HepG2 (cell line): ENCODE data around the gene SNIP1. TPM values are rescaled to one million over a fixed set of nuclear protein-coding genes. Genes with fewer than 3 reads are reported as not detected.

ENCODE experiments used
- ATAC-seq: fragments of 200-7000 bp; cut with Tn5 transposase; 3 replicates; pipeline ENCODE4 v1.9.1; 2020; ENCODE audit warnings: mild to moderate bottlenecking, moderate library complexity
- BruUV-seq: library from RNA; stranded (reverse); fragments of 400-500 nt; replicated peaks from 2 replicates; lab custom pipeline; 2021; lab: Mats Ljungman, UMichigan
- CTCF ChIA-PET: fragments of 300-600 bp; formaldehyde crosslinking; extraction: SDS; loops from one replicate; lab custom pipeline; 2021; ENCODE audit warnings: low total read pairs, inconsistent platforms, low intra/inter-chr PET ratio; lab: Yijun Ruan, JAX
- POLR2A ChIA-PET: fragments of 350-600 bp; sonication (Branson Sonifier 250); formaldehyde crosslinking; loops from one replicate; lab custom pipeline; 2020; ENCODE audit warnings: antibody characterized with exemption, inconsistent platforms; lab: Yijun Ruan, JAX
- DNase-seq: peaks from one replicate; pipeline ENCODE4 v3.0.0-alpha.2; 2015; ENCODE audit warnings: low spot score
- FAIRE-seq: peaks from 3 replicates; lab custom pipeline; 2011; peaks lifted over from hg19 to GRCh38; lab: Jason Lieb, UNC
- H2AFZ ChIP-seq: one replicate; pipeline ENCODE4 v1.6.1; 2011; ENCODE audit warnings: low read length, inconsistent platforms
- H3K27ac ChIP-seq: fragments of 300-600 bp; 3 replicates; pipeline ENCODE4 v1.8.0; 2011; ENCODE audit warnings: mixed run types, mild to moderate bottlenecking, mixed read lengths, low read length, inconsistent platforms; ENCODE audit not compliant: insufficient read depth; ENCODE audit errors: extremely low read length
- H3K27me3 ChIP-seq, 2 experiments: fragments of 200-600 bp in 1 of 2; 2 replicates in 1 of 2; 3 replicates in 1 of 2; pipeline versions ENCODE4 v1.6.0 to v1.8.0; 2011; ENCODE audit warnings: low read length in 2 of 2, mild to moderate bottlenecking in 2 of 2, moderate library complexity in 2 of 2, inconsistent platforms in 1 of 2; ENCODE audit not compliant: insufficient read depth in 2 of 2, control insufficient read depth in 1 of 2
- H3K36me3 ChIP-seq, 2 experiments: fragments of 200-600 bp in 1 of 2; replicated peaks in 1 of 2; 2 replicates in 1 of 2; 3 replicates in 1 of 2; pipeline versions ENCODE4 v1.5.1 to v1.8.0; 2011; ENCODE audit warnings: low read length in 2 of 2, inconsistent platforms in 1 of 2; ENCODE audit not compliant: insufficient read depth in 2 of 2, control insufficient read depth in 1 of 2
- H3K4me1 ChIP-seq: 2 replicates; pipeline ENCODE4 v1.5.1; 2012; ENCODE audit warnings: low read length, inconsistent platforms; ENCODE audit not compliant: insufficient read depth
- H3K4me2 ChIP-seq: 2 replicates; pipeline ENCODE4 v1.6.0; 2011; ENCODE audit warnings: low read depth, low read length, inconsistent platforms
- H3K4me3 ChIP-seq, 3 experiments: fragments of 200-600 bp in 1 of 3; sonication (generic), shearing (Covaris generic) in 1 of 3; replicated peaks in 1 of 3; 2 replicates each; pipeline ENCODE4 v1.5.1; 2011 to 2016; ENCODE audit warnings: low read length in 3 of 3, inconsistent platforms in 2 of 3, low read depth in 2 of 3, mild to moderate bottlenecking in 2 of 3, control low read depth in 1 of 3, mixed read lengths in 1 of 3; ENCODE audit not compliant: insufficient read depth in 1 of 3
- H3K79me2 ChIP-seq: one replicate; pipeline ENCODE4 v1.6.1; 2011; ENCODE audit warnings: low read length, inconsistent platforms; ENCODE audit not compliant: insufficient read depth
- H3K9ac ChIP-seq: 2 replicates; pipeline ENCODE4 v1.6.0; 2011; ENCODE audit warnings: mild to moderate bottlenecking, low read depth, low read length, inconsistent platforms; ENCODE audit not compliant: insufficient read depth
- H3K9me3 ChIP-seq: 2 replicates; pipeline ENCODE4 v1.5.1; 2012; ENCODE audit warnings: mild to moderate bottlenecking, low read length
- H4K20me1 ChIP-seq: 2 replicates; pipeline ENCODE4 v1.6.0; 2011; ENCODE audit warnings: inconsistent platforms, mild to moderate bottlenecking, low read length, moderate library complexity; ENCODE audit not compliant: insufficient read depth
- ATF3 ChIP-seq: sonication (generic); formaldehyde crosslinking; IDR thresholded peaks from 2 replicates; pipeline ENCODE4 v1.4.0; 2020; ENCODE audit warnings: missing genetic modification reagents
- FOSL2 ChIP-seq: sonication (generic); formaldehyde crosslinking; IDR thresholded peaks from 2 replicates; pipeline ENCODE4 v1.4.0; 2020; ENCODE audit warnings: missing genetic modification reagents
- JUNB ChIP-seq: sonication (generic); formaldehyde crosslinking; IDR thresholded peaks from 2 replicates; pipeline ENCODE4 v1.8.0; 2022; ENCODE audit warnings: missing genetic modification reagents, mild to moderate bottlenecking, borderline replicate concordance
- LCORL ChIP-seq, 2 experiments: fragments of 450-650 bp in 1 of 2; sonication (generic) in 1 of 2; formaldehyde crosslinking in 1 of 2; IDR thresholded peaks; 2 replicates each; pipeline versions ENCODE4 v1.5.0 to v1.6.1; 2017 to 2020; ENCODE audit warnings: antibody characterized with exemption in 1 of 2, missing genetic modification reagents in 1 of 2
- NCOA1 ChIP-seq: sonication (generic); formaldehyde crosslinking; IDR thresholded peaks from 2 replicates; pipeline ENCODE4 v1.9.0; 2021; ENCODE audit warnings: missing genetic modification reagents
- NFATC3 ChIP-seq: sonication (generic); formaldehyde crosslinking; IDR thresholded peaks from 2 replicates; pipeline ENCODE4 v1.5.1; 2020; ENCODE audit warnings: mild to moderate bottlenecking, missing genetic modification reagents
- NPAS2 ChIP-seq: sonication (generic); formaldehyde crosslinking; IDR thresholded peaks from 2 replicates; pipeline ENCODE4 v1.8.0; 2022; ENCODE audit warnings: mild to moderate bottlenecking, missing genetic modification reagents, borderline replicate concordance
- POGZ ChIP-seq: sonication (generic); formaldehyde crosslinking; IDR thresholded peaks from 2 replicates; pipeline ENCODE4 v1.4.0; 2020; ENCODE audit warnings: mild to moderate bottlenecking, missing genetic modification reagents
- SNRNP70 ChIP-seq: fragments of 200-400 bp; formaldehyde crosslinking; IDR thresholded peaks from 2 replicates; pipeline ENCODE4 v1.6.1; 2017; ENCODE audit warnings: mild to moderate bottlenecking, low read depth, low read length, moderate library complexity
- SOX6 ChIP-seq, 2 experiments: fragments of 450-650 bp in 1 of 2; sonication (generic) in 1 of 2; formaldehyde crosslinking in 1 of 2; IDR thresholded peaks; 2 replicates each; pipeline versions ENCODE4 v1.4.0 to v1.6.1; 2017 to 2020; ENCODE audit warnings: antibody characterized with exemption in 1 of 2, mild to moderate bottlenecking in 1 of 2, missing genetic modification reagents in 1 of 2
- TAF1 ChIP-seq: sonication (generic); formaldehyde crosslinking; IDR thresholded peaks from 2 replicates; pipeline ENCODE4 v1.4.0; 2020; ENCODE audit warnings: missing genetic modification reagents
- TCF7 ChIP-seq: sonication (generic); IDR thresholded peaks from 2 replicates; pipeline ENCODE4 v1.6.1; 2016; ENCODE audit warnings: antibody characterized with exemption, low read depth
- WIZ ChIP-seq: sonication (generic); formaldehyde crosslinking; IDR thresholded peaks from 2 replicates; pipeline ENCODE4 v1.5.1; 2020; ENCODE audit warnings: mild to moderate bottlenecking, missing genetic modification reagents
- ZNF747 ChIP-seq: sonication (generic); formaldehyde crosslinking; IDR thresholded peaks from 2 replicates; pipeline ENCODE4 v1.8.1; 2023; ENCODE audit warnings: missing genetic modification reagents, mild to moderate bottlenecking, borderline replicate concordance
- WGBS: methylation state at CpG from one replicate; pipeline ENCODE4 v1.1.6; 2017; ENCODE audit warnings: low lambda C conversion rate; 5-methylcytosine and 5-hydroxymethylcytosine counted together
- in situ Hi-C: cut with HindIII; loops from 2 replicates; pipeline ENCODE4 v1.10.0; 2017; ENCODE audit warnings: low pct_unique_long_range_greater_than_20kb; ENCODE audit not compliant: extremely low pct_ligation_motif_present
- intact Hi-C: fragments of 100-400 bp; cut with micrococcal nuclease; formaldehyde crosslinking; loops from one replicate; pipeline ENCODE4 v1.10.0; 2022; ENCODE audit not compliant: unreplicated experiment
- polyA plus RNA-seq, 8 experiments: library from polyadenylated mRNA; depleted of rRNA in 3 of 8; stranded (reverse) in 7 of 8; unstranded in 1 of 8; fragments of >200 nt; fragmentation: Illumina TruSeq in 4 of 8; extraction: Trizol in 4 of 8; gene quantifications; 2 replicates each; pipeline versions ENCODE4 v1.2.1 to v1.2.3, GENCODE V29; 2011 to 2016; ENCODE audit warnings: low read depth in 4 of 8, missing spikeins in 1 of 8, mixed read lengths in 1 of 8; ENCODE audit not compliant: insufficient read depth in 1 of 8
- total RNA-seq, 5 experiments: library from RNA; depleted of rRNA; stranded (reverse); fragments of >200 nt; fragmentation: Illumina TruSeq; extraction: Trizol; gene quantifications; 2 replicates each; pipeline ENCODE4 v1.2.3, GENCODE V29; 2016; ENCODE audit warnings: low read depth in 1 of 5
- TF ChIP-seq, protein P1 (sequence below): IDR thresholded peaks from 2 replicates; pipeline ENCODE4 v1.6.1; 2016; ENCODE audit warnings: missing biosample characterization, missing genetic modification reagents, low read depth
- TF ChIP-seq, protein P2 (sequence below): sonication (generic); formaldehyde crosslinking; IDR thresholded peaks from 2 replicates; pipeline ENCODE4 v1.4.0; 2020; ENCODE audit warnings: missing genetic modification reagents
- TF ChIP-seq, protein P3 (sequence below): sonication (generic); formaldehyde crosslinking; IDR thresholded peaks from 2 replicates; pipeline ENCODE4 v1.5.0; 2020; ENCODE audit warnings: missing genetic modification reagents, mild to moderate bottlenecking, borderline replicate concordance

Gene SNIP1
- total and polyA plus RNA-seq, 2 of the 13 experiments (the other 11 are each of a cell fraction or from before 2014, with no cell fraction given): 5.5 to 11.2 TPM

- Histone ChIP-seq H3K4me3 (no peak overlapping the region), H2AFZ (no peak overlapping the region), H3K4me1 (peaks cover 56% of the 10 kb centered on the region), H3K9ac (no peak overlapping the region), H4K20me1 (no peaks in the 10 kb centered on the region), H3K4me2 (peak overlapping the region; percentile 41), H3K79me2 (no peaks in the 10 kb centered on the region), H3K27ac (peak overlapping the region; percentile 32), H3K9me3 (no peaks in the 10 kb centered on the region), H3K36me3 (peaks cover 0 to 15% of the 10 kb centered on the region in 2 experiments; a peak in 3 of 5 replicates), H3K27me3 (no peaks in the 10 kb centered on the region)
- BruUV-seq: no TSS peak
- ChIA-PET CTCF (no interaction called here), POLR2A (interaction anchor here (1.4 kb wide), 1 partner anchor 46 kb away, joined by 3 read pairs; no protein-coding TSS in a partner anchor)
- in situ Hi-C loops: no loop called here
- peak; percentile 60 for ATAC-seq
- intact Hi-C loops: no loop called here
- DNase-seq: peak; percentile 27
- FAIRE-seq: no peak
- 90% methylated on average over 15 of the region's 21 CpGs for WGBS
- TF ChIP-seq NFATC3 (CRISPR knock-in tag): no peak
- TF ChIP-seq, protein P1, sequence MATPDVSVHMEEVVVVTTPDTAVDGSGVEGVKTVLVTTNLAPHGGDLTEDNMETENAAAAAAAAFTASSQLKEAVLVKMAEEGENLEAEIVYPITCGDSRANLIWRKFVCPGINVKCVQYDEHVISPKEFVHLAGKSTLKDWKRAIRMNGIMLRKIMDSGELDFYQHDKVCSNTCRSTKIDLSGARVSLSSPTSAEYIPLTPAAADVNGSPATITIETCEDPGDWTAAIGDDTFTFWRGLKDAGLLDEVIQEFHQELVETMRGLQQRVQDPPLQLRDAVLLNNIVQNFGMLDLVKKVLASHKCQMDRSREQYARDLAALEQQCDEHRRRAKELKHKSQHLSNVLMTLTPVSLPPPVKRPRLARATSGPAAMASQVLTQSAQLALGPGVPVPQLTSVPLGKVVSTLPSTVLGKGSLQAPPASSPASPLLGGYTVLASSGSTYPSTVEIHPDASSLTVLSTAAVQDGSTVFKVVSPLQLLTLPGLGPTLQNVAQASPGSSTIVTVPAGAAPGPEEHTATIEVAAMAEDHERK (CRISPR knock-in tag): no peak
- no peak for TF ChIP-seq ATF3 (CRISPR knock-in tag)
- TF ChIP-seq WIZ (CRISPR knock-in tag): no peak
- peak; percentile 86 for TF ChIP-seq POGZ
- TF ChIP-seq, protein P2, sequence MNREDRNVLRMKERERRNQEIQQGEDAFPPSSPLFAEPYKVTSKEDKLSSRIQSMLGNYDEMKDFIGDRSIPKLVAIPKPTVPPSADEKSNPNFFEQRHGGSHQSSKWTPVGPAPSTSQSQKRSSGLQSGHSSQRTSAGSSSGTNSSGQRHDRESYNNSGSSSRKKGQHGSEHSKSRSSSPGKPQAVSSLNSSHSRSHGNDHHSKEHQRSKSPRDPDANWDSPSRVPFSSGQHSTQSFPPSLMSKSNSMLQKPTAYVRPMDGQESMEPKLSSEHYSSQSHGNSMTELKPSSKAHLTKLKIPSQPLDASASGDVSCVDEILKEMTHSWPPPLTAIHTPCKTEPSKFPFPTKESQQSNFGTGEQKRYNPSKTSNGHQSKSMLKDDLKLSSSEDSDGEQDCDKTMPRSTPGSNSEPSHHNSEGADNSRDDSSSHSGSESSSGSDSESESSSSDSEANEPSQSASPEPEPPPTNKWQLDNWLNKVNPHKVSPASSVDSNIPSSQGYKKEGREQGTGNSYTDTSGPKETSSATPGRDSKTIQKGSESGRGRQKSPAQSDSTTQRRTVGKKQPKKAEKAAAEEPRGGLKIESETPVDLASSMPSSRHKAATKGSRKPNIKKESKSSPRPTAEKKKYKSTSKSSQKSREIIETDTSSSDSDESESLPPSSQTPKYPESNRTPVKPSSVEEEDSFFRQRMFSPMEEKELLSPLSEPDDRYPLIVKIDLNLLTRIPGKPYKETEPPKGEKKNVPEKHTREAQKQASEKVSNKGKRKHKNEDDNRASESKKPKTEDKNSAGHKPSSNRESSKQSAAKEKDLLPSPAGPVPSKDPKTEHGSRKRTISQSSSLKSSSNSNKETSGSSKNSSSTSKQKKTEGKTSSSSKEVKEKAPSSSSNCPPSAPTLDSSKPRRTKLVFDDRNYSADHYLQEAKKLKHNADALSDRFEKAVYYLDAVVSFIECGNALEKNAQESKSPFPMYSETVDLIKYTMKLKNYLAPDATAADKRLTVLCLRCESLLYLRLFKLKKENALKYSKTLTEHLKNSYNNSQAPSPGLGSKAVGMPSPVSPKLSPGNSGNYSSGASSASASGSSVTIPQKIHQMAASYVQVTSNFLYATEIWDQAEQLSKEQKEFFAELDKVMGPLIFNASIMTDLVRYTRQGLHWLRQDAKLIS (CRISPR knock-in tag): no peak
- no peak for TF ChIP-seq JUNB (CRISPR knock-in tag)
- TF ChIP-seq FOSL2 (CRISPR knock-in tag): no peak
- no peak for TF ChIP-seq SNRNP70
- no peak for TF ChIP-seq NPAS2
- TF ChIP-seq ZNF747 (CRISPR knock-in tag): no peak
- TF ChIP-seq TAF1 (CRISPR knock-in tag): no peak
- no peak for TF ChIP-seq SOX6 (IDR thresholded peaks at IDR 0.05)
- no peak for TF ChIP-seq SOX6 (CRISPR knock-in tag; IDR thresholded peaks at IDR 0.05)
- TF ChIP-seq TCF7: no peak
- TF ChIP-seq NCOA1 (CRISPR knock-in tag): peak; percentile 41; the same call in 1 of the 2 replicates
- no peak for TF ChIP-seq LCORL (IDR thresholded peaks at IDR 0.05)
- no peak for TF ChIP-seq LCORL (CRISPR knock-in tag; IDR thresholded peaks at IDR 0.05)
- TF ChIP-seq, protein P3, sequence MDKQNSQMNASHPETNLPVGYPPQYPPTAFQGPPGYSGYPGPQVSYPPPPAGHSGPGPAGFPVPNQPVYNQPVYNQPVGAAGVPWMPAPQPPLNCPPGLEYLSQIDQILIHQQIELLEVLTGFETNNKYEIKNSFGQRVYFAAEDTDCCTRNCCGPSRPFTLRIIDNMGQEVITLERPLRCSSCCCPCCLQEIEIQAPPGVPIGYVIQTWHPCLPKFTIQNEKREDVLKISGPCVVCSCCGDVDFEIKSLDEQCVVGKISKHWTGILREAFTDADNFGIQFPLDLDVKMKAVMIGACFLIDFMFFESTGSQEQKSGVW: no peak
Observed at GRCh38 chr1:37561133-37562132, 7.3 kb upstream of the SNIP1 start.
